ENCODE data around the gene FBXO9.
"Not testable (repeated sequence)": the region's sequence is repeated elsewhere in the genome, so short reads cannot be mapped to it uniquely, and the experiment has no call there.

Gene FBXO9

GRCh38 chr6:53048431-53049195 lies 16.6 kb upstream of the FBXO9 start:
- peak; percentile 46 for DNase-seq

GRCh38 chr6:53049415-53049814 lies 15.8 kb upstream of the FBXO9 start:
- no peak for DNase-seq

GRCh38 chr6:53052152-53052551 lies 13.1 kb upstream of the FBXO9 start:
- DNase-seq, result not testable (repeated sequence)

GRCh38 chr6:53054532-53054931 lies 10.7 kb upstream of the FBXO9 start:
- DNase-seq, result no peak

GRCh38 chr6:53055873-53056272 lies 9.3 kb upstream of the FBXO9 start:
- no peak for DNase-seq

DNA sequence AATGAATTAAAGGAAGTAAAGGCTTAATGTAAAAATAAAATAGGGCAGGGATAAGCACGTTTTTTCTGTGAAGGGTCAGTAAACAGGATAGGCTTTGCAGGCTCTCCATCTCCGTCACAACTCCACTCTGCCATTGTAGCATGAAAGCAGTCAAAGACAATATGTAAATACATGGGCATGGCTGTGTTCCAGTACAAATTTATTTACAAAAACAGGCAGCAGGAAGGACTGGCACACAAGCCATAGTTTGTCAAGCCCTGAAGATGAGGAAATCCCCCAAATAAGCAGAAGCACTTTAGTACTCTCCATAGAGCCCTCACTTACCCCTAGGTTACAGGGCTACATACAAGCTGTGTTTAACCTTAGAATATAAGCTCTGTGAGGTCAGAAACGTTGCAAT lies 8.9 kb upstream of the FBXO9 start:
- no peak for DNase-seq

- no peak for DNase-seq
Observed at GRCh38 chr6:53058388-53059195, 6.6 kb upstream of the FBXO9 start.

GRCh38 chr6:53059648-53060589 lies 5.3 kb upstream of the FBXO9 start:
- DNase-seq, result no peak

- DNase-seq, result no peak
Observed at GRCh38 chr6:53062169-53062539, 3.0 kb upstream of the FBXO9 start.

DNA sequence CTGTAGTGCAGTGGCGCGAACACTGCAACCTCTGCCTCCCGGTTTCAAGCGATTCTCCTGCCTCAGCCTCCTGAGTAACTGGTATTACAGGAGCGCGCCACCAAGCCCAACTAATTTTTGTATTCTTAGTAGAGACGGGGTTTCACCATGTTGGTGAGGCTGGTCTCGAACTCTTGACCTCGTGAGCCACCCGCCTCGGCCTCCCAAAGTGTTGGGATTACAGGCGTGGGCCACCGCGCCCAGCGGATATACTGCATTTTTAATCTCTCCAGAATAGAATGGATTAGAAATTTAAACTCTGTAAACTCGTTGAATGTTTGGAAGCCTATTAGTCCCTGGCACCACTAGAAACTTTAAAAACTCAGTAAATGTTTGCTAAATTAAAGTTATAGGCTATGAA lies 949 bp upstream of the FBXO9 start:
- DNase-seq, result not testable (repeated sequence)

DNA sequence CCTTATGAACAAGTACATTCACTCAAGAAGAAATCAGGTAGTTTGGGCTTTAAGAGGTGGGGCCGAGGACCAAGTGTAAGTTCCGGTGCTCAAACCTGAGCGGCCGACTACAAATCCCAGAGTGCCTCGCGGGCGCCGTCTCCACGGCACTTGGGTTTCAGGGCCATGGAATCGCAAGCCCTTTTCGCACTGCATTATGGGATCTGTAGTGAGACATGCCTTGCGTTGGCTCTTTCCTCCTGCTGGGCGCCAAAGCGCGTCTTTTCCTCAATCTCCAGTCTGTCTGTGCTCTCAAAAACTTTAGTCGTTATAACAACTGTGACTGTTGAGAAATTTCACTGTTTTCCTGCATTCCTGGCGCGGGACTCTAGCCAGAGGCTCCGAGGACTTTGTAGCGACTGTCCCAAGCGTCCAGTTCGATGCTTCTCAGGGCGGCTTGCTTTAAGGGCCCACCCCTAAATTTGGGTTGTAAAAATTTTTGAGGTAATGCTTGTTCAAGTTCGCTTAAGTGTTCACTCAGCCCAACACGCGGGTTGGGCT lies 408 bp upstream of the FBXO9 start:
- DNase-seq, result peak; percentile 96

DNA sequence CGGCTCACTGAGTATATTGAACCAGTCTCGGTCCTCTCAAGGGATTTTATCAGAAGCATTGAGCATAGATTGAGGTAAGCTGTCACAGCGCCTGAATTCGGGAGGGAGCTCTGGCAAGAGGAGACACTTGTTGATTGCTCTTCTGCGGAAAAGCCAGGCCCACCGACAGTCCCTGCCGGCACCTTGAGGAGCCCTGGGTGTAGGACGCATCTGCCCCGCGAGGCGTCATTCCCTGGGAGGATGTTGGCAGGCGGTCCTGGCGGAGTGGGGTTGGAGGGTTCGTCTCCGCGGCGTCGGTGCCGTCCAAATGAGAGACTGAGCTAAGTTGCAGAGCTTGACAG lies 843 bp downstream of the FBXO9 start:
- peak; percentile 21 for DNase-seq

DNA sequence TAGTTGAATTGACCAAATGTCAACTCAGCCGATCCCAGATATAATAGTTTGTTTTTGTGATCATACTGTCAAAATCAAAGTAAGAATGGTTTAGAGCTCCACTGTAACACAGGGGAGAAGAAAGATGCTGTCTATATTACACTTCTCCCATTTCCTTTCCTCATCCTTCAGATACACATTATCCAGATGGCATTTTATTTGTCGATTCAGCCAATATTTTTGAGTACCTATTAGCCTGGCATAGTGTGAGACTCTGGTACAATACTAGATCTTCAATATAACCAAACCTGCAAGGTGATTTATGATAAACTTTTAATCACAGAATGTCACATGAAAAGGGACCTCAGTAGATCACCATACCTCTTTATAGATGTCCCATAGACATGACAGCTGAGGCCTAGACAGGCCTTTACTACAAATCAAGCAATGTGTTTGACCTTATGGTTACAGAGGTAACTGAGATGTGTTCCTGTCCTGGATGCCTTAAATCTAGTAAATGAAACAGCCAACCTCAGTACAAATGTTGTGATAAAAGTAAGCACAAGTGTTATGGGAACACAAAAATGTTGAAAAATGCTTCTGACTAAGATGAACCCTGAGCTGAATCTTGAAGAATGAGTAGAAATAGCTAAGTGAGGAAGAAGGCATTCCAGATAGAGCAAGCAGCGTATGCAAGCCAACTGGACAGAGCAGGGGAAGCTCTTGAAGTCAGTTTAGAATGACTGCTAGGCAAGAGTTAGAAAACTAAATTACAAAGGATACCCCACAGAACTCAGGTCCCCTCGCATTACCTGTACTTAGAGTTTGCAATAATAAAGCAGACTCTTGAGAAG lies 1.9 kb downstream of the FBXO9 start:
- DNase-seq, result no peak

DNA sequence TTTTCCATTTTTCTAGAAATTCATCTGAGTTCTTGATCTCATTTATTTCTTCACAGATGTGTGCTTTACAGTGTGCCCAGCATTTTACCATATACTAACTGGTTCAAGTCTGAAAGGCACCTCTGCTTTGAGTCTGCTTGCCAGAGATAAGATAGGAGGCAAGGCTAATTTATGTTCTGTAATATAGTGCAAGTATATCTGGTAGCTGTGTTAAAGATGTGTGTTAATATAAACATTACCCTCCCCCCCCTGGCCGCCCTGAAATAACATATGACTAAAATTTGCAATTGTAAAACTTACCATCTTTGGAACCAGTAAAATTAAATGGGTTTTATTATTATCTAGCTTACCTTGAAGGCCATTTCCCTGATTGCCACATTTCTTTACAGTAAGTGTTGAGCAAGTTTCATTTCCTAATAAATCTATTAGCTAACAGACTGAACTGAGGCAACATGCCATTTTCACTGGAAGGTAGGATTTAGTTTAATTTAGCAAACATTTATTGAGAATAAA lies 2.7 kb downstream of the FBXO9 start:
- DNase-seq, result no peak

DNA sequence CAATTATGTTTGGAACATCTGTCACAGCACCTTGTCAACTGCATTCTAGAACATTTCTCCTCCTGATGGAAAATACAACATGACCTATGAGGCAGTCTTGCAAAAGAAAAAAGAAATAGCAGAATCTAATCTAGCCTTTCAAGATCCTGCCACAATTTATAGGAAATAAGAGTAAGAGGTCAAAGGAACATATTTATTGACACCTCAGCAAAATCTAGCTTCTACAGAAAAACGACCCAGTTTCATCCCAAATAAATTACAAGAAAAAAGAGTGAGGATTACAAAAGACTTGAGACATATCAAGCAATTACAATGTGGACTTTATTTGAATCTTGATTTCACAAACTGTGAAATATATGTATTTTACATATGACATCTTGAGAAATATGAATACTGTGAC lies 4.2 kb downstream of the FBXO9 start:
- DNase-seq, result no peak

DNA sequence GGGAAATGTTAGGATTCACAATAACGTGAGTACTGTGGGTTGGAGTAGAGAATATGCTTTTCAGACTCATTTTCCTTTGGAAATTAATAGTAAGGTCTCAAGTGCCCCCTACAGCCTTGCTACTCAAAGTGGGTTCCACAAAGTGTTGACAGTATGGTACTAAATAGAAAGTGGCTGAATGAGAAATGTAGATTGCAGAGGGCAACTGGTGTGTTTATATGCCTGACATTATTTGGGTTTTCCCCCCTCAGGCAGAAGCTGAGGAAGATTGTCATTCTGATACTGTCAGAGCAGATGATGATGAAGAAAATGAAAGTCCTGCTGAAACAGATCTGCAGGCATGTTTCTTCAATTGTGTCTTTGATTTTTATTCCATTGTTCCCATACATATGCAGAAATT lies 5.6 kb downstream of the FBXO9 start:
- peak; percentile 21 for DNase-seq

GRCh38 chr6:53074347-53074746 lies 9.1 kb downstream of the FBXO9 start:
- DNase-seq, result no peak

DNA sequence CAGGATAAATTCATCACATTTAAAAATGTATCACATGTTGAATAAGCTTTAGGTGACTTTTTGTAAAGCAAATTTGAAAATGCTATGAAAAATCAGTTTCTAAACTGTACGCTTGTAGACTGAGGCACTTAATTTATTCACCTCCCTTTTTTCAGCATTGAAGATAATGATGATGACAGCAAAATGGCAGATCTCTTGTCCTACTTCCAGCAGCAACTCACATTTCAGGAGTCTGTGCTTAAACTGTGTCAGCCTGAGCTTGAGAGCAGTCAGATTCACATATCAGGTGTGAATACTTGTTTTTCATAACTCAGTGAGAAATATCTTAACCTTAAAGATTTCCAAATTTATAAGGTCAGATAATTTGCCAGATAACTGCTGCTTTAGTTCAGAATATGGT lies 15.6 kb downstream of the FBXO9 start:
- no peak for DNase-seq

GRCh38 chr6:53086302-53086701 lies 21.1 kb downstream of the FBXO9 start:
- DNase-seq, result no peak

DNA sequence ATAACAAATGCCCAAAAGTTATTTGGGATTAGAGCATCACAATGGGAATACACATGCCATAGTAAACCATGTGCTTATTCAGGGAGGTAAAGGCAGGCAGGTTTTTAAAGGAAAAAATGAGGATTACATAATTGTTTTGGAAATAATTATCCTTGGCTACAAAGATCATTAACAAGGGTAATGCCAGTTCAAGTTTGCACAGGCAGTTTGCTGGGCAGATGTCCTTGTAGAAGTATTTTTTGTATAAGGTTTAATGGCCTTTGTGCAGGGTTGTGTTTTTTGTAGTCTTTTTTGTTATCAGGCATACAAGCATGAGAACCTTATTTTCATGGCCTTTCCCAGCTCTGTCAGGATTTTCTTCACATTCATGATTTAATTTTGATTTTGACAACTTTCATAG lies 24.7 kb downstream of the FBXO9 start:
- no peak for DNase-seq

DNA sequence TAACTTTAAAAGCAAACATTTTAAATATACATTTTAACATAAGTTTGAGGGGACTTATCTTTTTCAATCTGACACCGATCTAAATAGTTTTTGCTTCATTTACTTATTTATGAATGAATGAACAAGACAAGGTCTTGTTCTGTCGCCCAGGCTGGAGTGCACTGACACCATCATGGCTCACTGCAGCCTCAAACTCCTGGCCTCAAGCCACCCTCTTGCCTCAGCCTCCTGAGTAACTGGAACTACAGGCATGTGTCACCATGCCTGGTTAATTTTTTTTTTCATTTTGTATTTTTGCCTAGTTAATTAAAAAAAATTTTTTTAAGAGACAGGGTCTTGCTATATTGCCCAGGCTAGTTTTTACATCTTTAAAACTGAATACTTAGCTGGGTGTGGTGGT lies 25.4 kb downstream of the FBXO9 start:
- no peak for DNase-seq

DNA sequence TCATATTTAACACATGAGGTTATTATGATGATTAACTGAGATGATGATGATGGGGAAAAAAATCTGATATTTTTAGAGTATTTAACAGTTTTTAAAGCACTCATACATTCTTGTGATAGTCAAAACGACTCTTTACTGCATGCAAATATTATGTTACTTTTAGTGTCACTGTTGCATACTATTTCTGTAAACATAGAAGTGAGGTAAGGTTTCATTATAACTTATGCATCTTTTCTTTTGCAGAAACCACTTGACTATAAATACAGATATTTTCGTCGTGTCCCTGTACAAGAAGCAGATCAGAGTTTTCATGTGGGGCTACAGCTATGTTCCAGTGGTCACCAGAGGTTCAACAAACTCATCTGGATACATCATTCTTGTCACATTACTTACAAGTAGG lies 30.1 kb downstream of the FBXO9 start:
- DNase-seq, result no peak

All from CD4-positive, alpha-beta T cell treated with Interleukin-12 subunit alpha and Interleukin-12 subunit beta, for 1 hour (primary cell).